SK-N-SH (cell line): Measurements from ENCODE around the gene ANKMY1. TPM values are rescaled to one million over a fixed set of nuclear protein-coding genes. Genes with fewer than 3 reads are reported as not detected.

Experiments used
- CTCF ChIA-PET: fragments of 300-600, 350-600 bp; formaldehyde crosslinking; extraction: SDS; loops from one replicate; lab custom pipeline; 2021; lab: Yijun Ruan, JAX
- POLR2A ChIA-PET: fragments of 350-600 bp; sonication (Branson Sonifier 250); formaldehyde crosslinking; extraction: SDS; loops from one replicate; lab custom pipeline; 2020; ENCODE audit warnings: antibody characterized with exemption, inconsistent platforms; lab: Yijun Ruan, JAX
- DNase-seq: peaks from one replicate; pipeline ENCODE4 v3.0.0; 2012
- H2AFZ ChIP-seq: fragments of 200-600 bp; sonication (generic); 2 replicates; pipeline ENCODE4 v1.8.1; 2016; ENCODE audit warnings: antibody characterized with exemption, mild to moderate bottlenecking, low read depth
- H3F3A ChIP-seq: fragments of 200-600 bp; sonication (generic); replicated peaks from 2 replicates; pipeline ENCODE3; 2016; ENCODE audit warnings: antibody characterized with exemption, mild to moderate bottlenecking; ENCODE audit not compliant: insufficient read depth
- H3K27ac ChIP-seq, 2 experiments: fragments of 200-500 bp in 1 of 2; fragments of 200-600 bp in 1 of 2; sonication (Bioruptor generic) in 1 of 2; sonication (generic), shearing (Covaris generic) in 1 of 2; 2 replicates each; pipeline versions ENCODE4 v1.5.1 to v1.6.1; 2014 to 2016; ENCODE audit warnings: low read depth in 2 of 2, inconsistent platforms in 1 of 2, low read length in 1 of 2, mild to moderate bottlenecking in 1 of 2, mixed read lengths in 1 of 2
- H3K27me3 ChIP-seq: fragments of 200-600 bp; sonication (generic), shearing (Covaris generic); 2 replicates; pipeline ENCODE4 v1.6.1; 2016; ENCODE audit warnings: mixed run types; ENCODE audit not compliant: insufficient read depth
- H3K36me3 ChIP-seq, 2 experiments: fragments of 200-500 bp in 1 of 2; fragments of 200-600 bp in 1 of 2; sonication (Bioruptor generic) in 1 of 2; sonication (generic) in 1 of 2; replicated peaks in 1 of 2; 2 replicates each; pipeline versions ENCODE3 to v1.5.1; 2014 to 2016; ENCODE audit warnings: low read length in 1 of 2, mild to moderate bottlenecking in 1 of 2; ENCODE audit not compliant: insufficient read depth in 2 of 2, control insufficient read depth in 1 of 2
- H3K4me1 ChIP-seq, 2 experiments: fragments of 200-500 bp in 1 of 2; fragments of 200-600 bp in 1 of 2; sonication (Bioruptor generic) in 1 of 2; sonication (generic), shearing (Covaris generic) in 1 of 2; 2 replicates each; pipeline versions ENCODE4 v1.5.1 to v1.6.1; 2014 to 2016; ENCODE audit warnings: low read depth in 1 of 2, low read length in 1 of 2, mixed run types in 1 of 2; ENCODE audit not compliant: insufficient read depth in 2 of 2, control insufficient read depth in 1 of 2
- H3K4me2 ChIP-seq: fragments of 200-600 bp; sonication (generic), shearing (Covaris generic); 2 replicates; pipeline ENCODE4 v1.6.1; 2017; ENCODE audit warnings: mixed run types
- H3K4me3 ChIP-seq, 2 experiments: fragments of 200-500 bp in 1 of 2; fragments of 200-600 bp in 1 of 2; sonication (Bioruptor generic) in 1 of 2; sonication (generic), shearing (Covaris generic) in 1 of 2; 2 replicates each; pipeline versions ENCODE4 v1.5.1 to v1.8.1; 2014 to 2016; ENCODE audit warnings: low read depth in 2 of 2, inconsistent platforms in 1 of 2, low read length in 1 of 2, mild to moderate bottlenecking in 1 of 2, mixed read lengths in 1 of 2, moderate library complexity in 1 of 2
- H3K79me2 ChIP-seq: fragments of 200-600 bp; sonication (generic); 2 replicates; pipeline ENCODE4 v1.8.1; 2017; ENCODE audit warnings: mild to moderate bottlenecking; ENCODE audit not compliant: insufficient read depth
- H3K9ac ChIP-seq: fragments of 200-600 bp; sonication (generic); 2 replicates; pipeline ENCODE4 v1.6.1; 2017; ENCODE audit warnings: mixed run types
- H3K9me2 ChIP-seq: fragments of 200-600 bp; sonication (generic); 2 replicates; pipeline ENCODE4 v1.6.1; 2017; ENCODE audit warnings: mixed run types
- H3K9me3 ChIP-seq: fragments of 200-600 bp; sonication (generic); 2 replicates; pipeline ENCODE4 v1.6.1; 2017; ENCODE audit warnings: mixed run types, mild to moderate bottlenecking, moderate library complexity
- H4K20me1 ChIP-seq: fragments of 200-600 bp; sonication (generic); 2 replicates; pipeline ENCODE4 v1.6.1; 2017; ENCODE audit warnings: mild to moderate bottlenecking, mixed run types; ENCODE audit not compliant: insufficient read depth
- CHD2 ChIP-seq: fragments of 150-350 bp; IDR thresholded peaks from 2 replicates; pipeline ENCODE4 v1.6.1; 2018; ENCODE audit warnings: low read length; ENCODE audit not compliant: partially characterized antibody
- ELF1 ChIP-seq: IDR thresholded peaks from 2 replicates; pipeline ENCODE4 v1.4.0; 2012
- EZH2phosphoT487 ChIP-seq: fragments of 200-600 bp; sonication (generic); IDR thresholded peaks from 2 replicates; pipeline ENCODE4 v1.6.1; 2017; ENCODE audit warnings: low read depth, mixed run types, mild to moderate bottlenecking, antibody characterized with exemption, moderate library complexity, borderline replicate concordance
- FOXM1 ChIP-seq: IDR thresholded peaks from 2 replicates; pipeline ENCODE4 v1.4.0; 2012; ENCODE audit warnings: low read depth, mild to moderate bottlenecking
- GABPA ChIP-seq: IDR thresholded peaks from 2 replicates; pipeline ENCODE4 v1.4.0; 2012; ENCODE audit warnings: low read depth, mild to moderate bottlenecking
- GATA2 ChIP-seq: sonication (generic); formaldehyde crosslinking; IDR thresholded peaks from 2 replicates; pipeline ENCODE4 v1.5.0; 2020; ENCODE audit warnings: mild to moderate bottlenecking, missing genetic modification reagents
- IRF3 ChIP-seq: fragments of 150-350 bp; IDR thresholded peaks from 2 replicates; pipeline ENCODE4 v1.6.1; 2016; ENCODE audit warnings: mild to moderate bottlenecking, low read depth, low read length
- MAX ChIP-seq: IDR thresholded peaks from 2 replicates; pipeline ENCODE4 v1.4.0; 2012; ENCODE audit warnings: low read depth
- MEF2A ChIP-seq: IDR thresholded peaks from 2 replicates; pipeline ENCODE4 v1.4.0; 2012; ENCODE audit warnings: low read depth, borderline replicate concordance
- MXI1 ChIP-seq: IDR thresholded peaks from 2 replicates; pipeline ENCODE4 v1.6.1; 2012; ENCODE audit warnings: mild to moderate bottlenecking, low read depth, low read length, improper control_type of control experiment
- NRF1 ChIP-seq: IDR thresholded peaks from 2 replicates; pipeline ENCODE4 v1.6.1; 2012; ENCODE audit warnings: low read depth, mild to moderate bottlenecking, low read length
- PBX3 ChIP-seq: IDR thresholded peaks from 2 replicates; pipeline ENCODE4; 2012
- RAD21 ChIP-seq: IDR thresholded peaks from 2 replicates; pipeline ENCODE4 v1.6.1; 2012; ENCODE audit warnings: mild to moderate bottlenecking, low read length
- RCOR1 ChIP-seq: fragments of 150-350 bp; IDR thresholded peaks from 2 replicates; pipeline ENCODE4 v1.6.1; 2017; ENCODE audit warnings: antibody characterized with exemption, low read length
- RFX5 ChIP-seq: IDR thresholded peaks from 2 replicates; pipeline ENCODE4 v1.6.1; 2012; ENCODE audit warnings: mild to moderate bottlenecking, improper control_type of control experiment, low read length
- SIN3A ChIP-seq: IDR thresholded peaks from 2 replicates; pipeline ENCODE4 v1.6.1; 2012; ENCODE audit warnings: low read depth, mild to moderate bottlenecking, low read length, moderate library complexity, borderline replicate concordance
- TCF12 ChIP-seq: IDR thresholded peaks from 2 replicates; pipeline ENCODE4 v1.4.0; 2012
- USF1 ChIP-seq: IDR thresholded peaks from 2 replicates; pipeline ENCODE4 v1.4.0; 2012; ENCODE audit warnings: low read depth, borderline replicate concordance
- WGBS: methylation state at CpG from one replicate; pipeline ENCODE4 v1.1.6; 2017; ENCODE audit warnings: low lambda C conversion rate; 5-methylcytosine and 5-hydroxymethylcytosine counted together
- polyA plus RNA-seq, 3 experiments: library from polyadenylated mRNA; depleted of rRNA; stranded (reverse); fragments of >200 nt; gene quantifications; 2 replicates each; pipeline ENCODE4 v1.2.3, GENCODE V29; 2012

Gene ANKMY1
- polyA plus RNA-seq, 1 of the 3 experiments (the other 2 are of a cell fraction), result 12.1 TPM

GRCh38 chr2:240583774-240584173, 26.0 kb upstream of the ANKMY1 start:
- Histone ChIP-seq H3K27ac (no peak overlapping the region), H3K79me2 (peaks cover 89% of the 10 kb centered on the region), H2AFZ (no peak overlapping the region), H3K9me2 (no peaks in the 10 kb centered on the region), H3K27me3 (no peaks in the 10 kb centered on the region), H3K9me3 (no peaks in the 10 kb centered on the region), H3K36me3 (peaks cover 8% of the 10 kb centered on the region in 2 experiments), H3K9ac (no peak overlapping the region), H3K4me1 (peaks cover 17 to 35% of the 10 kb centered on the region in 2 experiments; a peak in 3 of 4 replicates), H3F3A (peaks cover 3% of the 10 kb centered on the region), H4K20me1 (peaks cover 34% of the 10 kb centered on the region), H3K4me3 (no peak overlapping the region), H3K4me2 (no peak overlapping the region)
- no peak for TF ChIP-seq SIN3A
- TF ChIP-seq RCOR1, result no peak
- no peak for TF ChIP-seq EZH2phosphoT487
- TF ChIP-seq PBX3, result no peak
- TF ChIP-seq TCF12, result no peak
- TF ChIP-seq MXI1, result no peak
- no peak for TF ChIP-seq RFX5
- no peak for TF ChIP-seq MAX
- no peak for TF ChIP-seq GABPA
- TF ChIP-seq NRF1, result no peak
- TF ChIP-seq GATA2 (CRISPR knock-in tag), result no peak
- TF ChIP-seq USF1, result no peak
- TF ChIP-seq CHD2, result no peak
- no peak for TF ChIP-seq MEF2A
- TF ChIP-seq IRF3, result no peak
- TF ChIP-seq FOXM1, result no peak
- no peak for TF ChIP-seq ELF1
- TF ChIP-seq RAD21, result no peak
- POLR2A ChIA-PET, result no interaction called here
- CTCF ChIA-PET, result no interaction called here
- 92% methylated on average over 3 of the region's 4 CpGs for WGBS
- no peak for DNase-seq
